Ishikawa (cell line): Measurements from ENCODE around the gene KMT2E.

Source experiments
- CEBPB ChIP-seq: IDR thresholded peaks from 2 replicates; pipeline ENCODE4 v1.6.1; 2012
- EP300 ChIP-seq: IDR thresholded peaks from 2 replicates; pipeline ENCODE4 v1.6.1; 2012; ENCODE audit warnings: borderline replicate concordance
- FOXM1 ChIP-seq: IDR thresholded peaks from 2 replicates; pipeline ENCODE4 v1.6.1; 2012; ENCODE audit warnings: low read depth, borderline replicate concordance
- RAD21 ChIP-seq: IDR thresholded peaks from 2 replicates; pipeline ENCODE4 v1.6.1; 2012; ENCODE audit warnings: low read depth
- TAF1 ChIP-seq: IDR thresholded peaks from 2 replicates; pipeline ENCODE4 v1.6.1; 2012; ENCODE audit warnings: low read depth, mild to moderate bottlenecking
- TCF12 ChIP-seq: IDR thresholded peaks from 2 replicates; pipeline ENCODE4 v1.6.1; 2012; ENCODE audit warnings: low read depth
- YY1 ChIP-seq: IDR thresholded peaks from 2 replicates; pipeline ENCODE4 v1.6.1; 2012; ENCODE audit warnings: low read depth
- TF ChIP-seq, protein P1 (sequence below): IDR thresholded peaks from 2 replicates; pipeline ENCODE4 v1.6.1; 2012
- TF ChIP-seq, protein P2 (sequence below): IDR thresholded peaks from 2 replicates; pipeline ENCODE4 v1.6.1; 2012

DNA sequence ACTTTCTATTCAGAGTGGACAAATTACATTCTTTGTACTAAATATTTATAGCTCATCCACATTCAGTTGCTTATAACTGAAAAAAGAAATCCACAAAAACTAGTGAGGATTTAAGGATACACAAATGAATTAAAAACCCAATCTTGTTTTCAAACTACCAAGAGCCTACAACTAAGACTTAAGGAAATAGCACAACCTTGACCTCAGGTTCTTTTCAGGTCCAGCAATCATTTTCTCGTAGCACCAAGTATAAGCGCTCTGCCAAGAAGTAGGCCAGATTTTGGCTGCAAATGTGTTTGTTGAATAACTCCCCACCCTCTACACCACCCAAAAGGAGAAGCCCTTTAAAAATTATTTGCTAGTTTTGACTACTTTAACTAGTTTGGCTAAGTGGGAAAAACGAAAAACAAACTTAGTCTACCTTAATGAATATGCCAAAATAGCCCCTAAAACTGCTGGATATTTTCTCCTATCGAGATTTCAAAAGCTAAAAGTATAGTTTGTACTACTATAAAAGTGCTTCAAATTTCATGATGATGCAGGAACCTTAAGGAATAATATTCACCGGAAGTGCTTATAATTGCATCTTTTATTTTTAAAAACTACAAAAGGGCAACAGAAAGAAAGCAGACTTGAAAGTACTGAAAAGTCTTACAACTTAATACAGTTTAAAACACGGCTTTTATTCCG is 2.7 kb upstream of the KMT2E start:
- TF ChIP-seq YY1 (no peak), TCF12 (no peak), FOXM1 (no peak), RAD21 (no peak), CEBPB (no peak), TAF1 (no peak), EP300 (no peak)
- TF ChIP-seq, protein P1, sequence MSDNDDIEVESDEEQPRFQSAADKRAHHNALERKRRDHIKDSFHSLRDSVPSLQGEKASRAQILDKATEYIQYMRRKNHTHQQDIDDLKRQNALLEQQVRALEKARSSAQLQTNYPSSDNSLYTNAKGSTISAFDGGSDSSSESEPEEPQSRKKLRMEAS = no peak
- TF ChIP-seq, protein P2, sequence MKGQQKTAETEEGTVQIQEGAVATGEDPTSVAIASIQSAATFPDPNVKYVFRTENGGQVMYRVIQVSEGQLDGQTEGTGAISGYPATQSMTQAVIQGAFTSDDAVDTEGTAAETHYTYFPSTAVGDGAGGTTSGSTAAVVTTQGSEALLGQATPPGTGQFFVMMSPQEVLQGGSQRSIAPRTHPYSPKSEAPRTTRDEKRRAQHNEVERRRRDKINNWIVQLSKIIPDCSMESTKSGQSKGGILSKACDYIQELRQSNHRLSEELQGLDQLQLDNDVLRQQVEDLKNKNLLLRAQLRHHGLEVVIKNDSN = no peak
